Activated CD8-positive, alpha-beta T cell treated with anti-CD3 and anti-CD28 coated beads for 36 hours (primary cell): Measurements from ENCODE around the gene CELSR1. TPM values are rescaled to one million over a fixed set of nuclear protein-coding genes. Genes with fewer than 3 reads are reported as not detected.

ENCODE experiments used
- ATAC-seq: fragments of 200-7000 bp; cut with Tn5 transposase; one replicate; pipeline ENCODE4 v1.10.0; 2021; ENCODE audit warnings: mild to moderate bottlenecking, moderate library complexity
- CTCF ChIA-PET: fragments of 350-600 bp; sonication (Branson Sonifier 250); formaldehyde crosslinking; loops from one replicate; lab custom pipeline; 2021; ENCODE audit warnings: antibody characterized with exemption; lab: Charles Lee
- POLR2A ChIA-PET: fragments of 350-600 bp; sonication (Branson Sonifier 250); formaldehyde crosslinking; loops from one replicate; lab custom pipeline; 2021; ENCODE audit warnings: antibody characterized with exemption; lab: Charles Lee
- DNase-seq: peaks from one replicate; pipeline ENCODE4 v3.0.0-alpha.2; 2020
- H3K27ac Mint-ChIP-seq: one replicate; pipeline ENCODE4 v1.8.0; 2021; ENCODE audit warnings: mild to moderate bottlenecking, mixed read lengths
- H3K27me3 Mint-ChIP-seq: one replicate; pipeline ENCODE4 v1.8.0; 2021; ENCODE audit warnings: mixed read lengths
- H3K36me3 Mint-ChIP-seq: one replicate; pipeline ENCODE4 v1.8.0; 2021; ENCODE audit warnings: low read depth, mixed read lengths
- H3K4me1 Mint-ChIP-seq: one replicate; pipeline ENCODE4 v1.8.0; 2021; ENCODE audit warnings: low read depth, mixed read lengths
- H3K4me3 Mint-ChIP-seq: one replicate; pipeline ENCODE4 v1.8.0; 2021; ENCODE audit warnings: mild to moderate bottlenecking, moderate library complexity, mixed read lengths
- H3K9me3 Mint-ChIP-seq: one replicate; pipeline ENCODE4 v1.8.0; 2021; ENCODE audit warnings: mixed read lengths
- intact Hi-C: fragments of 100-400 bp; cut with micrococcal nuclease; formaldehyde crosslinking; loops from one replicate; pipeline ENCODE4 v1.10.0; 2022
- total RNA-seq, 2 experiments: library from RNA; stranded (reverse); gene quantifications; one replicate each; pipeline ENCODE4 v1.2.3, GENCODE V29; 2021
- TF ChIP-seq, protein P1 (sequence below): fragments of 200-600 bp; IDR thresholded peaks from one replicate; pipeline ENCODE4 v1.8.0; 2022; ENCODE audit warnings: antibody characterized with exemption, mild to moderate bottlenecking

CELSR1 gene
- total RNA-seq, 2 experiments from 2014 or later = 0.25 to 0.36 TPM

DNA sequence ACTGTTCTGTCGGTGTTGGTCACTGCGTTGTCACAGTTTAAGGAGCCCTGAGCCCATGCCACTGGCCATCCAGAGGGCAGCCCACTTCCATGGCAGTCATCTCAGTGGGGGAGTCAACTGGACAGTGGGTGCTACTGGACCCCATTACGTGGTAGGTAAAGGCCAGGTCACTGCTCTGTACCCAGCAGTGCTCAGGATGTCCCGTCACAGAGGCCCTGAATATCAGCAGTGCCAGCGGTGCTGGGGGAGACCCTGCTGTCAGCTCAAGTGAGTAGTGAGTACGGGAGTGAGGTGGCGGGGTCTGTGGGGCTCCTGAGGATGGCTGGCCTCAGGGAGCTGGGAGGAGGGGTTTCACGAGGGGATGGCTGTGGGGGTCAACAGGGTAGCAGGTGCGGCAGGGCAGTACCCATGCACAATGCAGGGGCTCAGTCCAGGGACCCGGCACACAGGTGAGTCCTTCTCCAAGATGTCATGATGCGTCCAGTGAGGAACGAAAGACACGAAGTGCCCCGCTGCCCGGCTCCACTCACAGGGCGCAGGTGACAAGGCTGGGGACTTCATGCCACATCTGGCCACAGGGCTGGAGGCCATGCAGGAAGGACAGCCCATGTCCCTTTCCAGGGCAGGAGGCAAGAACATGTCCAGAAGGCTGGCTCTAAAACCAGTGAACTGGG is 27.9 kb downstream of the CELSR1 start:
- no peaks in the 10 kb centered on the region for H3K36me3 Mint-ChIP-seq
- ChIA-PET POLR2A (no interaction called here), CTCF (interaction anchor here (1.4 kb wide), 1 partner anchor 142 kb away, joined by 3 read pairs; no protein-coding TSS in a partner anchor)
- peaks cover 2% of the 10 kb centered on the region for H3K4me1 Mint-ChIP-seq
- TF ChIP-seq, protein P1, sequence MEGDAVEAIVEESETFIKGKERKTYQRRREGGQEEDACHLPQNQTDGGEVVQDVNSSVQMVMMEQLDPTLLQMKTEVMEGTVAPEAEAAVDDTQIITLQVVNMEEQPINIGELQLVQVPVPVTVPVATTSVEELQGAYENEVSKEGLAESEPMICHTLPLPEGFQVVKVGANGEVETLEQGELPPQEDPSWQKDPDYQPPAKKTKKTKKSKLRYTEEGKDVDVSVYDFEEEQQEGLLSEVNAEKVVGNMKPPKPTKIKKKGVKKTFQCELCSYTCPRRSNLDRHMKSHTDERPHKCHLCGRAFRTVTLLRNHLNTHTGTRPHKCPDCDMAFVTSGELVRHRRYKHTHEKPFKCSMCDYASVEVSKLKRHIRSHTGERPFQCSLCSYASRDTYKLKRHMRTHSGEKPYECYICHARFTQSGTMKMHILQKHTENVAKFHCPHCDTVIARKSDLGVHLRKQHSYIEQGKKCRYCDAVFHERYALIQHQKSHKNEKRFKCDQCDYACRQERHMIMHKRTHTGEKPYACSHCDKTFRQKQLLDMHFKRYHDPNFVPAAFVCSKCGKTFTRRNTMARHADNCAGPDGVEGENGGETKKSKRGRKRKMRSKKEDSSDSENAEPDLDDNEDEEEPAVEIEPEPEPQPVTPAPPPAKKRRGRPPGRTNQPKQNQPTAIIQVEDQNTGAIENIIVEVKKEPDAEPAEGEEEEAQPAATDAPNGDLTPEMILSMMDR = no peak
- H3K4me3 Mint-ChIP-seq = no peak overlapping the region
- H3K27me3 Mint-ChIP-seq = no peaks in the 10 kb centered on the region
- no peaks in the 10 kb centered on the region for H3K9me3 Mint-ChIP-seq
- ATAC-seq (no peak), DNase-seq (no peak)
- no peak overlapping the region for H3K27ac Mint-ChIP-seq
- intact Hi-C loops = no loop called here

DNA sequence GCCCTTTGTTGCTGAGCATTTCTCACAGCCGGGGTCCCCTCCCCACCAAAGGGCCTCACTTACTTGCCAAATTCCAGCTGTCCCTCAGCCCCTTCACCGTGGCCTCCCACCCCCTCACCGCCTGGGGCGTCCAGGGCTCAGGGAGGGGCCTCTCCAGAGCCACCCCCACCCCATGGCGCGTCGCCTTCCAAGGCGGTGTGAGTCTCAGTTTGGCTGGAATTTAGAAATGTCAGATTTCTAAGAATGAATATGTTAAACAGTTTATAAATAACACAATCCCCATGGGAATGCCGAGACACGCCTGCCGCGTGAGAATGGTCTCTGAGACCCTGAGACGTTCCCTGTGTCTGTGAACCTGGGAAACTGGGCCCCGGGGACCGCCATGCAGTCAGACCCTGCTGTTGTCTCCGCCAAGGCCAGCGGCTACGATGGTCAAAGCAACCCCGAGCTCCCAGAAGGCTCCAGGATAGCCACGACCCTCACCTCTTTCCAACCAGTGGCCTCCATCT is 28.9 kb downstream of the CELSR1 start:
- Mint-ChIP-seq H3K4me1 (peaks cover 2% of the 10 kb centered on the region), H3K4me3 (no peak overlapping the region), H3K27ac (no peak overlapping the region)

GRCh38 chr22:46507451-46508425 is 29.7 kb downstream of the CELSR1 start:
- Mint-ChIP-seq H3K27me3 (no peaks in the 10 kb centered on the region), H3K4me1 (peaks cover 2% of the 10 kb centered on the region), H3K36me3 (no peaks in the 10 kb centered on the region), H3K9me3 (no peaks in the 10 kb centered on the region), H3K4me3 (no peak overlapping the region), H3K27ac (no peak overlapping the region)
- DNase-seq (no peak), ATAC-seq (no peak)
- TF ChIP-seq, protein P1 = no peak
- ChIA-PET CTCF (no interaction called here), POLR2A (no interaction called here)
- intact Hi-C loops = no loop called here

More for the DNA sequence above, 28.9 kb downstream of the CELSR1 start:
- DNase-seq = no peak
- POLR2A ChIA-PET = no interaction called here
- TF ChIP-seq, protein P1 = no peak
- ATAC-seq = no peak
- Mint-ChIP-seq H3K9me3 (no peaks in the 10 kb centered on the region), H3K27me3 (no peaks in the 10 kb centered on the region), H3K36me3 (no peaks in the 10 kb centered on the region)
- intact Hi-C loops = no loop called here
- CTCF ChIA-PET = no interaction called here

GRCh38 chr22:46504584-46504983 is 32.8 kb downstream of the CELSR1 start:
- intact Hi-C loops = no loop called here
- no peak overlapping the region for H3K4me3 Mint-ChIP-seq
- peaks cover 2% of the 10 kb centered on the region for H3K4me1 Mint-ChIP-seq
- CTCF ChIA-PET = no interaction called here
- H3K9me3 Mint-ChIP-seq = no peaks in the 10 kb centered on the region
- TF ChIP-seq, protein P1 = no peak
- POLR2A ChIA-PET = no interaction called here
- no peak overlapping the region for H3K27ac Mint-ChIP-seq
- ATAC-seq (no peak), DNase-seq (no peak)
- H3K36me3 Mint-ChIP-seq = no peaks in the 10 kb centered on the region
- peaks cover 3% of the 10 kb centered on the region for H3K27me3 Mint-ChIP-seq
